HG03196 (cell line): ENCODE results near the gene MGAT4C.
"Not testable (repeated sequence)": the region's sequence is repeated elsewhere in the genome, so short reads cannot be mapped to it uniquely, and the experiment has no call there.

Experiments
- ATAC-seq: cut with Tn5 transposase; IDR thresholded peaks from one replicate; pipeline ENCODE4 v1.9.1; 2021; ENCODE audit not compliant: unreplicated experiment

Gene MGAT4C

GRCh38 chr12:86256163-86256562 lies at the start of gene MGAT4C:
MGAT4C (minus strand) TSS chr12:86256391.
- ATAC-seq, result no peak

- not testable (repeated sequence) for ATAC-seq
Observed at GRCh38 chr12:86296396-86296795, 40.2 kb upstream of the MGAT4C start.

- ATAC-seq, result no peak
Observed at GRCh38 chr12:86293682-86294240, 37.6 kb upstream of the MGAT4C start.

GRCh38 chr12:86292480-86292879 lies 36.3 kb upstream of the MGAT4C start:
- ATAC-seq, result no peak

- ATAC-seq, result no peak
Observed at GRCh38 chr12:86290615-86291014, 34.4 kb upstream of the MGAT4C start.

DNA sequence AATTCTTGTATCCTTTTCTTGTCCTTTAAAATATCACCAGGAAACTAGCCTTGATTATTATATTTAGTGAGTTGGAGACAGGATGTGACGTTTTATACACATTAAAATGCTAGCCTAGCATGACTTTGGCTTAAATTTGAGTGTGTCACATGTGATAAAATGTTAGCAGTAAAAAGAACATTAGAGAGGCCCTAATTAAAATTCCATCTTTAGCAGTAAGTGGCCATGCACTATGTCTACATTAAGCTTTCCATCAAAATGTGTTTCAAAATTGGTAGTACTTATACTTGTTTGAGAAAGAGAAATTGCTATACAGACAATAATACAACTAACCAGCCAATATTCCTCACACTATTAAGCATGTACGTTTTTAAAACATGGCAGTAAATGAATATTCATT lies 29.9 kb upstream of the MGAT4C start:
- no peak for ATAC-seq

DNA sequence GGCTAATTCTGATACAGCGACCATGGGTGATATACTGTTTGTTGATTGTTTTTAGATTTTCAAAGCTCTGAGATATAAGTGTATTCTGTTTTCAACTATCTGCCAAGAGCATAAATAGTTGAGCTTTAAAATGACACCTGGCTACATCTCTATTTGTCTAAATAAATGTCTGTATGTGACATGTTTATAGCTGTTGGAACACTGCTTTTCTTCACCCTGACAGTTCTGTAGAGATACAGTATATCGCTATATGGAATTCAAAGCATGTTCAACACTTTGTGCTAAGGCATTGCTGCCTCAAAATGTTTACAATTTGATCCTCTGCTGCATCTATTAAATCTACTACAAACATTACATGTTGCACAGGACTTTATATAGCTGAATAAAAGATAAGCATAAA lies 27.4 kb upstream of the MGAT4C start:
- no peak for ATAC-seq

DNA sequence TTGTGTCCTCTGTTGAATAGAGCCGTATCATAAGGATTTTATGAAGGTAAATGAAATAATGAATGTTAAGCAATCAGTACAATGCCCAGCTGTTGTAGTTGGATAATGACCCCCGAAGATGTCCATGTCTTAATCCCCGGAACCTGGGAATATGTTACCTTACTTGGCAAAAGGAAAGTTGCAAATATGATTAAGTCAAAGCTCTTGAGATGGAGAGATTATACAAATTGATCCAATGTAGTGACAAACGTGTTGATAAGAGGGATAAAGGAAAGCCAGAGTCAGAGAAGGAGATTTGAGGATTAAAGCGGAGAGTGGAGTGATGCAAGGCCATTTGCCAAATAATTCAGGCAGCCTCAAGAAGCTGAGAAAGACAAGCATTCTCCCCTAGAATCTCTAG lies 19.2 kb upstream of the MGAT4C start:
- ATAC-seq, result no peak

DNA sequence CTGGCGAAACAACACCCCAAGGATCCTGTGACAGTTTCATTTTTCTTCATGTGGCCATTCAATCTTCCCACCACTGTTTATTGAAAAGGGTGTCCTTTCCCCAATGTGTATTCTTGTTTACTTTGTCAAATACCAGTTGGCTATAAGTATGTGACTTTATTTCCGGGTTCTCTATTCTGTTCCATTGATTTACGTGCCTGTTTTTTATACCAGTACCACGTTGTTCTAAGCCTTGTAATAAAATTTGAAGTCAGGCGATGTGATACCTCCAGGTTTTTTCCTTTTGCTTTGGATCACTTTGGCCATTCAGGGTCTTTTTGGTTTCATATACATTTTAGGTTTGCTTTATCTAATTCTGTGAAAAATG lies 9.1 kb upstream of the MGAT4C start:
- no peak for ATAC-seq

GRCh38 chr12:86264451-86265328 lies 8.5 kb upstream of the MGAT4C start:
- no peak for ATAC-seq

DNA sequence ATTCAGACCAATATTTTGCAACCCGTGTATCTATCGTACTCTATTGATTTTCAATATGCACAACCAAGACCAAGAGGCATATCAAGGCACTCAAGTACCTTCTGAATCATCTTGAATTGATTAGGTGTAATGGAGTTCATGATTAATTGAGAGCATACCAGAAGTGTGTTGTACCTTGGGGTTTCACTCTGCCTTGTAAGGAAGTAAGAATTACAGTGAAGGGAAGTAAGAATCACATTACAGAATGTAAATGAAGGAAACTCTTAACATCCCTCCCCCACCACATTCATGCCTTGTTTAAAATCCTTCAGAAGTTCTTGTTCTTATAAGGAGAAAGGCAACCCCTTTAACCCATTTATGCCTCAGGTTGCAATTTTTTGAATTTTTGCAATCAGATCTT lies 5.4 kb upstream of the MGAT4C start:
- no peak for ATAC-seq

- no peak for ATAC-seq
Observed at GRCh38 chr12:86261142-86261541, 5.0 kb upstream of the MGAT4C start.

GRCh38 chr12:86260183-86260582 lies 4.0 kb upstream of the MGAT4C start:
- ATAC-seq, result no peak

DNA sequence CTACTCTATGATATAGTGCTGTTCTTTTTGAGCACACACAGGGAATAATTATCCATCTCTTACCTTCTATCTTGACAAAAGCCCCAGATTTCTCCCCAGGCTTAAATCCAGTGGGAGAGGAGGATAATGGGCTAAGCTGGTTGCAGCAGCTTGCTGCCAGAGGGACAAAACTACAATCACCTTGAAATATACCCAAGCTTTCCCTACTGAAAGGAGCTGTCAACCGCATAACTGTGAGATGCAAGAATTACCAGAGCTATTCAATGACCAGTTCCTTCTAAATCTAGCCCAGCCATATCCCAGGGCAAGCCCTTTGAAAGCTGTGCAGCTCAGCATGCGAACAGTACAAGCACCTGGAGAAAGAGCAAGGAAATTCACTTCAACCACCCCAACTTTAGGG lies 943 bp upstream of the MGAT4C start:
- no peak for ATAC-seq

DNA sequence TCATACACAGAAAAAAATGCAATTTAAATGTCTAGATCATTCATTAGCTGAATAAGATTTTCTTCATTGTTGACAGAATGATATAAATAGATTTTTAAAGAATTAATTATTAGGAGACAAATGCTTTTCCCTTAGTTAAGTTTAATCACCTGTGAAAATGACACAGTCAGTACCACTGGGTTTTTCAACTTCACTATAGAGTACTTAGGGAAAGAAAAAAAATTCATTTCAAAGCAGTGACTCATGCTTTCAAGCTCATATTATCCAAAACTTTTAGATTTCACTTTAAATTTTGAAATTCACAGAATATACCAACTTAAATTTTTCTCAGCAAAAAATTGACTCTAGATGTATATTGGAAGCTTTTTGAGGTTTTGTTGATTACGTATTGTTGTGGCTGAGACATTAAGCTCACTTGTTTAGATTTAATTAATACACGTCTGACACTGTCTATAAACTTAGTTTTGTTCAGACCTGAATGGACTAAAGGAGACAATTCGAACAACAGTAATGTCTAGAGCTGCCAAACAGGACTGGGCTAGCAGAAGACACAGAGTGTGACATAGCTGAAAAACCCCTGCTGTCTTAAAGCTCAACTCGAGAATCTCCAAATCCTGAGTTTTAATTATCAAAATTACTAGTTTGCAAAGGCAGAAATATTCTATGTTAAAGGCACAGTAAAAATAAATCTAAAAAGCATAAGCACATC lies 1.6 kb downstream of the MGAT4C start:
- ATAC-seq, result no peak

- ATAC-seq, result no peak
Observed at GRCh38 chr12:86249851-86250250, 6.3 kb downstream of the MGAT4C start.

DNA sequence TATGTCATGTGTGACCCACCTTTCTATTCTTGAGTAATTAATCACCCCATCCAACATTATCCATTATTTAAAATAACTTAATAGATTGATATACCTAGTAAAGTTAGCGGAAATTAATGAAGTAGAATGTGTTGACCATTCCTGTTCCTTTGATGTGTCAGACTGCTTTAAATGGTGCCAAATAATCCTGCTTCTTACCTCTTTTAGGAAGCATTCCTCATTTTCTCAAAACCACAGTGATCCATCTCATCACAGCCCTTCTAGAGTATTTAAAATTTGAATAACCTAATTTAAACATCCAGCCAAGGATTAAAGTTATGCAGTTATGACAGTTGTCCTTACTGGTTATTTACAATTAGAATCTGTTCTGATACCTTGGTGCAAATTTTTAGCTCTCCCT lies 6.9 kb downstream of the MGAT4C start:
- ATAC-seq, result no peak

DNA sequence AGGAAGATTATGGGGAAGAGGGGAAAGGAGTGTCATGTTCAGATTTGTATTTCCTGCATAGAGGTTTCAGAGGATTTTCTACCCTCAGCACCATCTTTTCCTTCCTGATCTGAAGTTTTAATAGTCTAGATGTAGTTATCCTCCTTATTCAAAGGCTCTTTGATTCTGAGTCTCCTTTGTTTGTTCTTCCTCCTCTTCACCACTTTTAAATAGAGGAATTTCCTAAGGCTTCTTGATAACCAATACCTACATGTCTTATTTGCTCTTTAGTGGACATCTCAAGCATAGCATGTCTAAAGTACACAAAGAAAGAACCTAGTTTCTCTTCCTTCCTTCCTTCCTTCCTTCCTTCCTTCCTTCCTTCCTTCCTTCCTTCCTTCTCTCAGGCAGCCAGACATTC lies 8.3 kb downstream of the MGAT4C start:
- no peak for ATAC-seq

- ATAC-seq, result no peak
Observed at GRCh38 chr12:86241600-86241999, 14.6 kb downstream of the MGAT4C start.

DNA sequence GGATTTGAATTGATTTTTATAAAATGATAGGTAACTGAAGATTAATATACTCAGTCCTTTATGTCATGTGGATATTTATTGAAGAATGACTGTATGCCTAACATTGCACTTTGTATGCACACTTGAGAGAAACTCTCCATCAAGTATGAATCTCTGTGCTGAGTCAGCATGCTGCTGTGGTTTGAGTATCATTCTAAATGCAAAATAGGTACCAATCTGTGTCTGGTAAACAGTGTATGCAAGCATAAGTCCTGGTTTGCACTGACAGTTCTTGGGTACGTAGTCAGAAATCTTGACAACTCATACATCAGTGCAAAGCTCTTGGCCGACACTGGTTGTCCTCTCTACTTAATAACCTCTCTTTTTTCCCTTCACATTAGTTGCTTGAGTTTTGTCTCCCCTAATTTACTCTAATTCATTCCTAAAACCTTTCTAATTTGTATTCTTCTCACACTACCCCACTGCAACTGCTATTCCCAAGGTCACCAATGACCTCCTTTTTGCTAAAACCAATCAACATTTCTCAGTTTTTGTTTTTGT lies 21.8 kb downstream of the MGAT4C start:
- no peak for ATAC-seq

GRCh38 chr12:86233126-86233525 lies 23.1 kb downstream of the MGAT4C start:
- ATAC-seq, result no peak
